DOHH2 (cell line): ENCODE measurements around the gene GUCA2B.

Source experiments
- CTCF ChIP-seq: fragments of 200-600 bp; sonication (generic); IDR thresholded peaks from one replicate; pipeline ENCODE4 v1.5.1; 2014; ENCODE audit warnings: antibody characterized with exemption, mild to moderate bottlenecking, low read depth, low read length; ENCODE audit not compliant: poor library complexity, severe bottlenecking
- EZH2phosphoT487 ChIP-seq: fragments of 200-600 bp; sonication (generic); IDR thresholded peaks from 2 replicates; pipeline ENCODE4 v1.6.1; 2017; ENCODE audit warnings: borderline replicate concordance, mild to moderate bottlenecking, antibody characterized with exemption, low read length, moderate library complexity, mixed read lengths

GRCh38 chr1:42198251-42198650 lies 45.0 kb downstream of the GUCA2B start:
- no peak for TF ChIP-seq CTCF
- no peak for TF ChIP-seq EZH2phosphoT487
